Measurements from ENCODE around the gene NFX1. TPM values are rescaled to one million over a fixed set of nuclear protein-coding genes. Genes with fewer than 3 reads are reported as not detected.

The NFX1 gene
- total and polyA plus RNA-seq, 3 donors from 2014 or later = 30.0 to 48.6 (median 46.7) TPM

GRCh38 chr9:33408087-33408486 lies 117.8 kb downstream of the NFX1 start:
- DNase-seq = no peak
- TF ChIP-seq CTCF (IDR thresholded peaks at IDR 0.05) (no peak), POLR2A (IDR thresholded peaks at IDR 0.05) (no peak)
- Histone ChIP-seq H3K4me3 (no peak overlapping the region), H3K9me3 (no peaks in the 10 kb centered on the region), H3K27me3 (no peaks in the 10 kb centered on the region), H3K36me3 (ENCODE audit: low read depth, missing control alignments) (no peaks in the 10 kb centered on the region), H3K27ac (no peak overlapping the region), H3K4me1 (peaks cover 4% of the 10 kb centered on the region)
- 66 to 77% methylated on average over 5 of the region's 5 CpGs for WGBS, 2 donors
- intact Hi-C loops (cut with DNase I; ENCODE audit: low total_unique reads) = no loop called here

DNA sequence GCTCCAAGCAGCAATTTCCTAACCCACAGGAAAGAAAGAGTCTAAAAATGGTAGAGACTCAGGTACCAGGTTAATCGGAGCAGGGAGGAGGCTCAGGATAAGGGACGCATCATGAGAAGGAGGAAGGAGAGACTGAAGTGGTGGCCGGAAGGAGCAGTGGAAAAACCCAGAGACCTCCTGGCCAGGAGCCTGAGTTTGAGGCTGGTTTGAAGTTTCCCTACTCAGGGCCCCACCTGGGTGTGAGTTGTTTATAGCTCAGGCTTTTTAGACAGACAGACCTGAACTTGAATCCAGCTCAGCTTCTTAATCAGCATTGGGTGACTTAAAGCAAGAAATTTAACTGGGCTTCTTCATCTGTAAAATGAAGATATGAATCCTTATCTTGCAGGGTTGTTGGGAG lies 124.0 kb downstream of the NFX1 start:
- H3K4me3 ChIP-seq = no peak overlapping the region
- WGBS, 2 donors = 74 to 82% methylated on average over 3 of the region's 3 CpGs
- intact Hi-C loops (cut with DNase I; ENCODE audit: low total_unique reads) = no loop called here
- TF ChIP-seq POLR2A (IDR thresholded peaks at IDR 0.05) (no peak), CTCF (IDR thresholded peaks at IDR 0.05) (no peak)
- H3K27me3 ChIP-seq = no peaks in the 10 kb centered on the region
- DNase-seq = no peak
- no peaks in the 10 kb centered on the region for H3K4me1 ChIP-seq
- H3K36me3 ChIP-seq (ENCODE audit: low read depth, missing control alignments) = no peaks in the 10 kb centered on the region
- H3K27ac ChIP-seq = no peak overlapping the region
- no peaks in the 10 kb centered on the region for H3K9me3 ChIP-seq

GRCh38 chr9:33414889-33415500 lies 124.7 kb downstream of the NFX1 start:
- H3K9me3 ChIP-seq = no peaks in the 10 kb centered on the region
- intact Hi-C loops (cut with DNase I; ENCODE audit: low total_unique reads) = loop anchor here (5.0 kb wide), 1 partner anchor 38 kb away; no protein-coding TSS in a partner anchor
- DNase-seq = no peak
- no peaks in the 10 kb centered on the region for H3K27me3 ChIP-seq
- H3K4me1 ChIP-seq = no peaks in the 10 kb centered on the region
- WGBS, 2 donors = 75 to 80% methylated on average over 6 to 13 of the region's 13 CpGs
- H3K36me3 ChIP-seq (ENCODE audit: low read depth, missing control alignments) = no peaks in the 10 kb centered on the region
- TF ChIP-seq POLR2A (IDR thresholded peaks at IDR 0.05) (no peak), CTCF (IDR thresholded peaks at IDR 0.05) (no peak)
- H3K27ac ChIP-seq = no peak overlapping the region
- H3K4me3 ChIP-seq = no peak overlapping the region

- Histone ChIP-seq H3K27me3 (no peaks in the 10 kb centered on the region), H3K27ac (no peak overlapping the region), H3K36me3 (ENCODE audit: low read depth, missing control alignments) (no peaks in the 10 kb centered on the region), H3K4me3 (no peak overlapping the region), H3K4me1 (no peaks in the 10 kb centered on the region), H3K9me3 (no peaks in the 10 kb centered on the region)
- peak; percentile 87 for DNase-seq
- 44 to 61% methylated on average over 9 of the region's 9 CpGs for WGBS, 2 donors
- intact Hi-C loops (cut with DNase I; ENCODE audit: low total_unique reads) = loop anchor here (5.0 kb wide), 1 partner anchor 38 kb away; no protein-coding TSS in a partner anchor
- TF ChIP-seq POLR2A (IDR thresholded peaks at IDR 0.05) (no peak), CTCF (IDR thresholded peaks at IDR 0.05) (peak; percentile 58 to 77 (median 68))
Observed at GRCh38 chr9:33415501-33416038, 125.3 kb downstream of the NFX1 start.

GRCh38 chr9:33416996-33417395 lies 126.7 kb downstream of the NFX1 start:
- 74 to 90% methylated on average over 4 to 5 of the region's 5 CpGs for WGBS, 2 donors
- no peak for DNase-seq
- Histone ChIP-seq H3K4me1 (no peaks in the 10 kb centered on the region), H3K9me3 (no peaks in the 10 kb centered on the region), H3K36me3 (ENCODE audit: low read depth, missing control alignments) (no peaks in the 10 kb centered on the region), H3K4me3 (no peak overlapping the region), H3K27me3 (no peaks in the 10 kb centered on the region), H3K27ac (no peak overlapping the region)
- no peak for TF ChIP-seq POLR2A (IDR thresholded peaks at IDR 0.05)
- TF ChIP-seq CTCF (IDR thresholded peaks at IDR 0.05) = no peak
- intact Hi-C loops (cut with DNase I; ENCODE audit: low total_unique reads) = loop anchor here (5.0 kb wide), 1 partner anchor 40 kb away; no protein-coding TSS in a partner anchor

All from testis (tissue), 3 donors.